OCI-LY1 (cell line): Measurements from ENCODE around the gene DNAJB1.

Experiments
- EZH2 ChIP-seq: fragments of 200-600 bp; sonication (generic), shearing (Covaris generic); IDR thresholded peaks from 2 replicates; pipeline ENCODE4 v1.8.0; 2017; ENCODE audit warnings: borderline replicate concordance, mixed run types, mild to moderate bottlenecking, antibody characterized with exemption, low read length, moderate library complexity, mixed read lengths
- TF ChIP-seq, protein P1 (sequence below): fragments of 200-600 bp; sonication (generic), shearing (Covaris generic); IDR thresholded peaks from 2 replicates; pipeline ENCODE4 v1.5.1; 2017; ENCODE audit warnings: mild to moderate bottlenecking, antibody characterized with exemption, low read length, moderate library complexity, mixed read lengths

DNA sequence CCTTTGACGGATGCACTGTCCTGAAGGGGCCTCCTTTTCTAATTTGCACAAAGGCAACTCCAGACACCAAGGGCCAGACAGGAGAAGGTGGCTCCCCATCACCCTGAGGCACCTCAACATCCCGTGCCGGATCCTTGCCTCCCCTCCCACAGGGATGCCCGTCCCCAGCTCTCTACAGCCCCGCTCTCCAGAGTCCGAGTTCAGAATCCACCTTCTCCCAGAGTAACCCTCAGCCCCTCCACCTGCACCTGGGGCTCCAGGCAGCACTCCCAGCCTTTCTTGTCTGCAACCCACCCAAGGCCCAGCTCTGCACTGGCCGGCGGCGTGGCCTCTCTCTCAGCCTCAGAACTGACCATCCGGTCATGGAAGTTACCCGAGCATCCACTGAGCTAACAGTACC, 48.9 kb upstream of the DNAJB1 start:
- TF ChIP-seq, protein P1, sequence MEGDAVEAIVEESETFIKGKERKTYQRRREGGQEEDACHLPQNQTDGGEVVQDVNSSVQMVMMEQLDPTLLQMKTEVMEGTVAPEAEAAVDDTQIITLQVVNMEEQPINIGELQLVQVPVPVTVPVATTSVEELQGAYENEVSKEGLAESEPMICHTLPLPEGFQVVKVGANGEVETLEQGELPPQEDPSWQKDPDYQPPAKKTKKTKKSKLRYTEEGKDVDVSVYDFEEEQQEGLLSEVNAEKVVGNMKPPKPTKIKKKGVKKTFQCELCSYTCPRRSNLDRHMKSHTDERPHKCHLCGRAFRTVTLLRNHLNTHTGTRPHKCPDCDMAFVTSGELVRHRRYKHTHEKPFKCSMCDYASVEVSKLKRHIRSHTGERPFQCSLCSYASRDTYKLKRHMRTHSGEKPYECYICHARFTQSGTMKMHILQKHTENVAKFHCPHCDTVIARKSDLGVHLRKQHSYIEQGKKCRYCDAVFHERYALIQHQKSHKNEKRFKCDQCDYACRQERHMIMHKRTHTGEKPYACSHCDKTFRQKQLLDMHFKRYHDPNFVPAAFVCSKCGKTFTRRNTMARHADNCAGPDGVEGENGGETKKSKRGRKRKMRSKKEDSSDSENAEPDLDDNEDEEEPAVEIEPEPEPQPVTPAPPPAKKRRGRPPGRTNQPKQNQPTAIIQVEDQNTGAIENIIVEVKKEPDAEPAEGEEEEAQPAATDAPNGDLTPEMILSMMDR = no peak
- no peak for TF ChIP-seq EZH2
